BE2C (cell line): ENCODE measurements around the gene DEFB110. TPM values are rescaled to one million over a fixed set of nuclear protein-coding genes. Genes with fewer than 3 reads are reported as not detected.

Source experiments
- DNase-seq: peaks from one replicate; pipeline ENCODE4 v3.0.0-alpha.2; 2020
- H3K27me3 ChIP-seq: fragments of 250-450 bp; sonication (Bioruptor Pico); 2 replicates; pipeline ENCODE4 v1.5.1; 2020; ENCODE audit warnings: mild to moderate bottlenecking
- H3K36me3 ChIP-seq: fragments of 250-450 bp; sonication (Bioruptor Pico); 2 replicates; pipeline ENCODE4 v1.5.1; 2020; ENCODE audit warnings: mild to moderate bottlenecking
- H3K4me1 ChIP-seq: fragments of 250-450 bp; sonication (Bioruptor Pico); 2 replicates; pipeline ENCODE4 v1.5.1; 2020
- H3K4me3 ChIP-seq: 2 replicates; pipeline ENCODE4 v1.5.1; 2011; ENCODE audit warnings: low read depth, low read length
- H3K9me3 ChIP-seq: fragments of 250-450 bp; sonication (Bioruptor Pico); 2 replicates; pipeline ENCODE4 v1.5.1; 2020
- polyA plus RNA-seq: library from polyadenylated mRNA; unstranded; fragments of >200 nt; gene quantifications from one replicate; pipeline ENCODE4 v1.2.1, GENCODE V29; 2012; ENCODE audit warnings: low read depth, missing spikeins; ENCODE audit not compliant: insufficient read length, insufficient read depth
- TF ChIP-seq, protein P1 (sequence below): IDR thresholded peaks from 2 replicates; pipeline ENCODE4 v1.5.1; 2012; ENCODE audit warnings: mild to moderate bottlenecking, low read depth, low read length

DEFB110 gene
- polyA plus RNA-seq: not detected

DNA sequence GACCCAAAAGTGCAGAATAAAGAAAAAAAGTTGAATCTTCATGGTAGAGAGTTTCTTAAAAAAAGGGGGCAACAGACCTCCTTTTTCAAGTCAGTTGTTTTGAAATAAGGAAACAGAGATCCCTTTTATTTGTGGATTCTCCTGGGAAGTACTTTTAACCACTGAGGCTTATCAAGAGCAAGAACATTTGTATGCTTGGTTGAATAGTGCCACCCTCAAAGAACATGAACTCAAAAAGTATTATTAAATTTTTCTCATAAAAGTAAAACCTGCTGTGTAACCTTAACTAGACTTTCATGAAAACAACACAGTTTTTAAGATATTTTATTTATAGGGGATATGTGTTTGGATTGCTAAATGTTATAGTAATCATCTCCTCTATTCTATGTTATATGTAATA, at the start of gene DEFB110:
Gene DEFB110, minus strand, starts transcription at position 101 of the 400 bp plus-strand sequence. Its CDS starts 59 bp downstream, at position 42.
- no peaks in the 10 kb centered on the region for H3K27me3 ChIP-seq
- no peaks in the 10 kb centered on the region for H3K4me1 ChIP-seq
- no peaks in the 10 kb centered on the region for H3K9me3 ChIP-seq
- no peaks in the 10 kb centered on the region for H3K36me3 ChIP-seq
- no peak for DNase-seq
- H3K4me3 ChIP-seq: no peak within 1 kb of the TSS
- TF ChIP-seq, protein P1, sequence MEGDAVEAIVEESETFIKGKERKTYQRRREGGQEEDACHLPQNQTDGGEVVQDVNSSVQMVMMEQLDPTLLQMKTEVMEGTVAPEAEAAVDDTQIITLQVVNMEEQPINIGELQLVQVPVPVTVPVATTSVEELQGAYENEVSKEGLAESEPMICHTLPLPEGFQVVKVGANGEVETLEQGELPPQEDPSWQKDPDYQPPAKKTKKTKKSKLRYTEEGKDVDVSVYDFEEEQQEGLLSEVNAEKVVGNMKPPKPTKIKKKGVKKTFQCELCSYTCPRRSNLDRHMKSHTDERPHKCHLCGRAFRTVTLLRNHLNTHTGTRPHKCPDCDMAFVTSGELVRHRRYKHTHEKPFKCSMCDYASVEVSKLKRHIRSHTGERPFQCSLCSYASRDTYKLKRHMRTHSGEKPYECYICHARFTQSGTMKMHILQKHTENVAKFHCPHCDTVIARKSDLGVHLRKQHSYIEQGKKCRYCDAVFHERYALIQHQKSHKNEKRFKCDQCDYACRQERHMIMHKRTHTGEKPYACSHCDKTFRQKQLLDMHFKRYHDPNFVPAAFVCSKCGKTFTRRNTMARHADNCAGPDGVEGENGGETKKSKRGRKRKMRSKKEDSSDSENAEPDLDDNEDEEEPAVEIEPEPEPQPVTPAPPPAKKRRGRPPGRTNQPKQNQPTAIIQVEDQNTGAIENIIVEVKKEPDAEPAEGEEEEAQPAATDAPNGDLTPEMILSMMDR: no peak

DNA sequence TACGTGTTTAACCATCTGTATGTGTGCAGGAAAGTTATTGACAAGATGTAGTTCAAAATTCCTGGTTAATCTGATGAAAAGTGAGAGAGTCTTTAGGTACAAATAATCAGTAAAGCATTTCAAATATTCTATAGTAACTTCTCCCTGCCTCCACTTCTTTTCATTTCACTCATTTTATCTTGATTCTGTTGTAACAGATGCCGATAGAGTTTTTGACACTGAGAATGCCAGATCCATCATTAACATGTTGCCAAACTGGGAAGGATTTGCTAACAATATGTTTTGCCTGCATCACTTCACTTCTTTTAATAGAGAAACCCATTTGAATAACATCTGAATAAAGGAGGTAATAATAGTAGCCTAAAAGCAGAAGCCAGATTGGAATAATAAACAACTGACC, 48.3 kb upstream of the DEFB110 start:
- H3K4me3 ChIP-seq: no peak overlapping the region
- no peaks in the 10 kb centered on the region for H3K9me3 ChIP-seq
- no peaks in the 10 kb centered on the region for H3K36me3 ChIP-seq
- no peaks in the 10 kb centered on the region for H3K27me3 ChIP-seq
- H3K4me1 ChIP-seq: no peaks in the 10 kb centered on the region
- TF ChIP-seq, protein P1: no peak
- DNase-seq: no peak

DNA sequence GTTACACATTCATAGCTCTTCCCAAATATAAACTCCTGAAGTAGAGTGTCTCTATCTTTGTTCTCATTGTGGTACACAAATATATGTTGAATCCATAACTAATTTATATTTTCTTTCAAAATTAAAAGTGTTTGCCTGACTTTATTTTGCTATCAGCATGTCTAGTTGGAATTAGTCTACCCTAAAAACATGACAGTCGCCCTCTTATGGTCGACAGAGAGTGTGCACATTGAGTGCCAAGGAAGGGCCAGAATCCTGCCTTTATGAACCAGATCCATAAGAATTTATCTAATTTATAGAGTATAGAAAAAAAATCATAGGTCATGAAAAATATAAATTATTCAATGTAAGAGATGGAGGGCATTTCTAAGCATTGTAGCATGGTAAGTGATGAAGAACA, 40.3 kb upstream of the DEFB110 start:
- TF ChIP-seq, protein P1: peak; percentile 46
- H3K9me3 ChIP-seq: no peaks in the 10 kb centered on the region
- no peaks in the 10 kb centered on the region for H3K27me3 ChIP-seq
- no peaks in the 10 kb centered on the region for H3K4me1 ChIP-seq
- DNase-seq: peak; percentile 7
- no peaks in the 10 kb centered on the region for H3K36me3 ChIP-seq
- H3K4me3 ChIP-seq: no peak overlapping the region

DNA sequence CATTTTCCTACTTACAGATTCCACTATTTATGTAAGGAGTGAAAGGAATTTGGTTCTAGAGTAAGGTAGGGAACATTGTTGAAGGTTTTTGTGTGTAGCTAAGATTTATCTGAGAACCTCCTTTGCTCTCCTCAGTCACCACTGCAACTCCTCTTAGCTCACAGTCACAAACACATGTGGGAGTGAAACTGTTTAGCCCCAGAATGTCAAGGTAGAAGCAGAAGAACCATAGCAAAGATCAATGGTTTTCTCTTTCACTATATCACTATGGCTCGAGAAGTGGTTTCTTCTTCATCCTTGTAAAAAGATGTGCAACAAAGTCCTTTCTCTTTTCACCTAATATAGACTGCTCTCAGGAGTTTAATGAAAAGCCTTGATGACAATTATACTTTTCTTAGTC, 34.4 kb upstream of the DEFB110 start:
- Histone ChIP-seq H3K9me3 (no peaks in the 10 kb centered on the region), H3K4me1 (no peaks in the 10 kb centered on the region), H3K36me3 (no peaks in the 10 kb centered on the region), H3K4me3 (no peak overlapping the region), H3K27me3 (no peaks in the 10 kb centered on the region)
- no peak for DNase-seq
- TF ChIP-seq, protein P1: no peak

DNA sequence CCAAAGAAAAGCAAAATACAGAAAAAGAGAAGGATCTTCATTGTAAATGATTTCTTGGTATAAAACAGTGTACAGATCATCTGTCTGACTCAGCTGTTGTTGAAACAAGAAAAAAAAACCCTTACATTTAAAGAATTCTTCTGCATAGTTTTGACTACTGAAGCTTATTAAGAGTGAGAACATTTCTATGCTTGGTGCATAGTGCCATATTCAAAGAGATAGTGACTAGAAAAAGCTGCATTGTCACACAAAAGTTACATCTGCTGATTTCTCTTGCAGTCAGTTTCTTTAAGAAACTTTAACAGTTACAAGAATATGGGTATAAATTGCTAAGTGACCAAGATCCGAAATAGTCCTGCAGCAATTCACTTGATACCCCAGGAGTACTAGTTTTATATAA, 28.0 kb upstream of the DEFB110 start, which contains the start of gene DEFB112:
Gene DEFB112, minus strand, starts transcription at position 101 of the 400 bp plus-strand sequence. Its CDS starts 60 bp downstream, at position 41.
- Histone ChIP-seq H3K9me3 (no peaks in the 10 kb centered on the region), H3K36me3 (no peaks in the 10 kb centered on the region), H3K4me1 (no peaks in the 10 kb centered on the region), H3K4me3 (no peak within 1 kb of the TSS), H3K27me3 (no peaks in the 10 kb centered on the region)
- TF ChIP-seq, protein P1: no peak
- no peak for DNase-seq

DNA sequence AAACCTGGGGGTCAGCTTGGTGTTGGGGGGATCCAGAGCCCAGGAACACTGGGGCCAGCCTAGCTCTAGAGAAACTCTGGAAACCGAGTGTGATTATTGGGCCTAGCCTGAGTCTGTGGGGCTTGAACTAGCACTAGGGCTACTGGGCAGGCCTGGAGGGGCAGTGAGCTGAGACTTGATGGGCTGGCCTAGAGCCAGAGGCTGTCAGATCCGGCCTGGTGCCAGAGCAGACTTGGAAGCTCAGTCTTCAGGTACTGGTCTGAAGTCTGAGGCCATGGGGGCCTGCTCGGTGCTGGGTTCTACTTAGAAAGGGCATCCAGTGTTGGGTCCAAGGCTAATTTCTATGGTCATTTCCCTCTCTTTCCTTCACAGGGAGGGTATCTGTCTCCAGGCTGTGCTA, 25.2 kb upstream of the DEFB110 start:
- H3K36me3 ChIP-seq: no peaks in the 10 kb centered on the region
- H3K4me3 ChIP-seq: no peak overlapping the region
- no peaks in the 10 kb centered on the region for H3K27me3 ChIP-seq
- TF ChIP-seq, protein P1: no peak
- H3K4me1 ChIP-seq: no peaks in the 10 kb centered on the region
- DNase-seq: no peak
- no peaks in the 10 kb centered on the region for H3K9me3 ChIP-seq
